Measurements from ENCODE around the gene LKAAEAR1. TPM values are rescaled to one million over a fixed set of nuclear protein-coding genes. Genes with fewer than 3 reads are reported as not detected.

LKAAEAR1 gene
- total and polyA plus RNA-seq, 2 of the 13 experiments (the other 11 are each of a cell fraction or from before 2014, with no cell fraction given): not detected

DNA sequence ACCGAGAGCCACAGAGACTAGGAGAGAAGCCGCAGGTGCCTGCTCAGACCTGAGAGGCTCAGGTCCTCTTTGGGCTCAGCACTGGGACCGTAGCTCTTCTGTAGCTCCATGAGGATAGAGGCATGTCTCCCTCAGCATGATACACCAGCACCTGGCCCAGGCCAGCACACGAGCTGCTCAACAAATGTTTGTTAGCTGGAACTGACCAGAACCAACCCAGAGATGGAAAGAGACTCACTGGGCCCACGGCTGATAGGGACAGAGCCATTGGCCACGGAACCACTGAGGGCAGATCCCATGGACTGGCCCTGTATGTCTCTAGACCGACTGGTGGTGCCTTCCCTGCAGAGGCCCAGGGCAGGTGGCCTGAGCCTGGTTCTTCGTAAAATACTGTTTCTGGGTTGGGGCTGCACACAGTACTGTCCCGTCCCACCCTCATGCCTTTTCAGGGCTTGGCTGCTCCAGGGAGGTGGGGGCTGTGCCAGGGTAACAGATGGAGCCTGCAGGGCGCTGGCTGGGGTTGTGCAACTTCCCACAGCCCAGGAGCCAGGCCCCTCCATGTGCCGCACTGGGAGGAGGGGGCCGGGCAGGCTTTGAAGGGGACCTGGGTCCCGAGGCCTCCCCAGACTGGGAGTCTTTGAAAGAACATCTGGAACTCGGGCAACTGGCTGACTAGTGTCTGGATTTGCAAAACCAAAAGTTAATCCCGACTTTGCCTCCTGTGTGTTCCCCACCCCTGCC, 43.0 kb downstream of the LKAAEAR1 start (continued):
- TF ChIP-seq, protein P1, sequence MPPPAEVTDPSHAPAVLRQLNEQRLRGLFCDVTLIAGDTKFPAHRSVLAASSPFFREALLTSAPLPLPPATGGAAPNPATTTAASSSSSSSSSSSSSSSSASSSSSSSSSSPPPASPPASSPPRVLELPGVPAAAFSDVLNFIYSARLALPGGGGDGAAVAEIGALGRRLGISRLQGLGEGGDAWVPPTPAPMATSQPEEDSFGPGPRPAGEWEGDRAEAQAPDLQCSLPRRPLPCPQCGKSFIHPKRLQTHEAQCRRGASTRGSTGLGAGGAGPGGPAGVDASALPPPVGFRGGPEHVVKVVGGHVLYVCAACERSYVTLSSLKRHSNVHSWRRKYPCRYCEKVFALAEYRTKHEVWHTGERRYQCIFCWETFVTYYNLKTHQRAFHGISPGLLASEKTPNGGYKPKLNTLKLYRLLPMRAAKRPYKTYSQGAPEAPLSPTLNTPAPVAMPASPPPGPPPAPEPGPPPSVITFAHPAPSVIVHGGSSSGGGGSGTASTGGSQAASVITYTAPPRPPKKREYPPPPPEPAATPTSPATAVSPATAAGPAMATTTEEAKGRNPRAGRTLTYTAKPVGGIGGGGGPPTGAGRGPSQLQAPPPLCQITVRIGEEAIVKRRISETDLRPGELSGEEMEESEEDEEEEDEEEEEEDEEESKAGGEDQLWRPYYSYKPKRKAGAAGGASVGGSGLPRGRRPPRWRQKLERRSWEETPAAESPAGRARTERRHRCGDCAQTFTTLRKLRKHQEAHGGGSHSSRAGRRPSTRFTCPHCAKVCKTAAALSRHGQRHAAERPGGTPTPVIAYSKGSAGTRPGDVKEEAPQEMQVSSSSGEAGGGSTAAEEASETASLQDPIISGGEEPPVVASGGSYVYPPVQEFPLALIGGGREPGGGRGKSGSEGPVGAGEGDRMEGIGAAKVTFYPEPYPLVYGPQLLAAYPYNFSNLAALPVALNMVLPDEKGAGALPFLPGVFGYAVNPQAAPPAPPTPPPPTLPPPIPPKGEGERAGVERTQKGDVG (CRISPR knock-in tag; IDR thresholded peaks at IDR 0.05; ENCODE audit: borderline replicate concordance): peak; percentile 28
- TF ChIP-seq MEIS1 (CRISPR knock-in tag; IDR thresholded peaks at IDR 0.05; ENCODE audit: borderline replicate concordance): peak; percentile 37
- TF ChIP-seq, protein P2, sequence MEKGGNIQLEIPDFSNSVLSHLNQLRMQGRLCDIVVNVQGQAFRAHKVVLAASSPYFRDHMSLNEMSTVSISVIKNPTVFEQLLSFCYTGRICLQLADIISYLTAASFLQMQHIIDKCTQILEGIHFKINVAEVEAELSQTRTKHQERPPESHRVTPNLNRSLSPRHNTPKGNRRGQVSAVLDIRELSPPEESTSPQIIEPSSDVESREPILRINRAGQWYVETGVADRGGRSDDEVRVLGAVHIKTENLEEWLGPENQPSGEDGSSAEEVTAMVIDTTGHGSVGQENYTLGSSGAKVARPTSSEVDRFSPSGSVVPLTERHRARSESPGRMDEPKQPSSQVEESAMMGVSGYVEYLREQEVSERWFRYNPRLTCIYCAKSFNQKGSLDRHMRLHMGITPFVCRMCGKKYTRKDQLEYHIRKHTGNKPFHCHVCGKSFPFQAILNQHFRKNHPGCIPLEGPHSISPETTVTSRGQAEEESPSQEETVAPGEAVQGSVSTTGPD (CRISPR knock-in tag; IDR thresholded peaks at IDR 0.05): no peak
- TF ChIP-seq HDAC1 (CRISPR knock-in tag; IDR thresholded peaks at IDR 0.05): peak; percentile 76
- TF ChIP-seq, protein P3, sequence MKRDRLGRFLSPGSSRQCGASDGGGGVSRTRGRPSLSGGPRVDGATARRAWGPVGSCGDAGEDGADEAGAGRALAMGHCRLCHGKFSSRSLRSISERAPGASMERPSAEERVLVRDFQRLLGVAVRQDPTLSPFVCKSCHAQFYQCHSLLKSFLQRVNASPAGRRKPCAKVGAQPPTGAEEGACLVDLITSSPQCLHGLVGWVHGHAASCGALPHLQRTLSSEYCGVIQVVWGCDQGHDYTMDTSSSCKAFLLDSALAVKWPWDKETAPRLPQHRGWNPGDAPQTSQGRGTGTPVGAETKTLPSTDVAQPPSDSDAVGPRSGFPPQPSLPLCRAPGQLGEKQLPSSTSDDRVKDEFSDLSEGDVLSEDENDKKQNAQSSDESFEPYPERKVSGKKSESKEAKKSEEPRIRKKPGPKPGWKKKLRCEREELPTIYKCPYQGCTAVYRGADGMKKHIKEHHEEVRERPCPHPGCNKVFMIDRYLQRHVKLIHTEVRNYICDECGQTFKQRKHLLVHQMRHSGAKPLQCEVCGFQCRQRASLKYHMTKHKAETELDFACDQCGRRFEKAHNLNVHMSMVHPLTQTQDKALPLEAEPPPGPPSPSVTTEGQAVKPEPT (CRISPR knock-in tag; IDR thresholded peaks at IDR 0.05; ENCODE audit: low read depth): 0 out of 2 replicates have a peak, but pooled peaks have one; percentile 27
- TF ChIP-seq ZNF75D (CRISPR knock-in tag; IDR thresholded peaks at IDR 0.05; ENCODE audit: borderline replicate concordance): no peak
- peak; percentile 64; the same call in 1 of the 2 replicates for TF ChIP-seq ZNF232 (CRISPR knock-in tag; IDR thresholded peaks at IDR 0.05; ENCODE audit: borderline replicate concordance)
- TF ChIP-seq, protein P4, sequence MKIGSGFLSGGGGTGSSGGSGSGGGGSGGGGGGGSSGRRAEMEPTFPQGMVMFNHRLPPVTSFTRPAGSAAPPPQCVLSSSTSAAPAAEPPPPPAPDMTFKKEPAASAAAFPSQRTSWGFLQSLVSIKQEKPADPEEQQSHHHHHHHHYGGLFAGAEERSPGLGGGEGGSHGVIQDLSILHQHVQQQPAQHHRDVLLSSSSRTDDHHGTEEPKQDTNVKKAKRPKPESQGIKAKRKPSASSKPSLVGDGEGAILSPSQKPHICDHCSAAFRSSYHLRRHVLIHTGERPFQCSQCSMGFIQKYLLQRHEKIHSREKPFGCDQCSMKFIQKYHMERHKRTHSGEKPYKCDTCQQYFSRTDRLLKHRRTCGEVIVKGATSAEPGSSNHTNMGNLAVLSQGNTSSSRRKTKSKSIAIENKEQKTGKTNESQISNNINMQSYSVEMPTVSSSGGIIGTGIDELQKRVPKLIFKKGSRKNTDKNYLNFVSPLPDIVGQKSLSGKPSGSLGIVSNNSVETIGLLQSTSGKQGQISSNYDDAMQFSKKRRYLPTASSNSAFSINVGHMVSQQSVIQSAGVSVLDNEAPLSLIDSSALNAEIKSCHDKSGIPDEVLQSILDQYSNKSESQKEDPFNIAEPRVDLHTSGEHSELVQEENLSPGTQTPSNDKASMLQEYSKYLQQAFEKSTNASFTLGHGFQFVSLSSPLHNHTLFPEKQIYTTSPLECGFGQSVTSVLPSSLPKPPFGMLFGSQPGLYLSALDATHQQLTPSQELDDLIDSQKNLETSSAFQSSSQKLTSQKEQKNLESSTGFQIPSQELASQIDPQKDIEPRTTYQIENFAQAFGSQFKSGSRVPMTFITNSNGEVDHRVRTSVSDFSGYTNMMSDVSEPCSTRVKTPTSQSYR (CRISPR knock-in tag; IDR thresholded peaks at IDR 0.05; ENCODE audit: borderline replicate concordance): peak; percentile 81; the same call in 1 of the 2 replicates
- TF ChIP-seq ZNF615 (CRISPR knock-in tag; IDR thresholded peaks at IDR 0.05; ENCODE audit: borderline replicate concordance): 0 out of 2 replicates have a peak, but pooled peaks have one; percentile 77
- no peak; the same call in 1 of the 2 replicates for TF ChIP-seq SMAD3 (CRISPR knock-in tag; IDR thresholded peaks at IDR 0.05)
- TF ChIP-seq ZNF335 (CRISPR knock-in tag; IDR thresholded peaks at IDR 0.05): no peak
- no peak; the same call in 1 of the 2 replicates for TF ChIP-seq MBD4 (IDR thresholded peaks at IDR 0.05; ENCODE audit: borderline replicate concordance, low read length)
- peak; percentile 61 for TF ChIP-seq FOSL2 (CRISPR knock-in tag; IDR thresholded peaks at IDR 0.05)
- peak; percentile 63 for TF ChIP-seq PRDM10 (CRISPR knock-in tag; IDR thresholded peaks at IDR 0.05; ENCODE audit: low read depth)

All from HepG2 (cell line).